Lower leg skin (tissue), 3 donors: ENCODE results near the gene SHD.

ENCODE experiments used
- POLR2A ChIP-seq, 2 donors: fragments of 450-650 bp; IDR thresholded peaks; one replicate each; pipeline ENCODE4 v1.6.1; 2016 to 2017; ENCODE audit warnings: antibody characterized with exemption in 2 of 2, mild to moderate bottlenecking in 1 of 2, moderate library complexity in 1 of 2
- TF ChIP-seq, protein P1 (sequence below), 3 donors: fragments of 450-650 bp; IDR thresholded peaks; one replicate each; pipeline ENCODE4 v1.5.1; 2016; ENCODE audit warnings: antibody characterized with exemption in 3 of 3, mild to moderate bottlenecking in 3 of 3, moderate library complexity in 2 of 3

- TF ChIP-seq, protein P1, sequence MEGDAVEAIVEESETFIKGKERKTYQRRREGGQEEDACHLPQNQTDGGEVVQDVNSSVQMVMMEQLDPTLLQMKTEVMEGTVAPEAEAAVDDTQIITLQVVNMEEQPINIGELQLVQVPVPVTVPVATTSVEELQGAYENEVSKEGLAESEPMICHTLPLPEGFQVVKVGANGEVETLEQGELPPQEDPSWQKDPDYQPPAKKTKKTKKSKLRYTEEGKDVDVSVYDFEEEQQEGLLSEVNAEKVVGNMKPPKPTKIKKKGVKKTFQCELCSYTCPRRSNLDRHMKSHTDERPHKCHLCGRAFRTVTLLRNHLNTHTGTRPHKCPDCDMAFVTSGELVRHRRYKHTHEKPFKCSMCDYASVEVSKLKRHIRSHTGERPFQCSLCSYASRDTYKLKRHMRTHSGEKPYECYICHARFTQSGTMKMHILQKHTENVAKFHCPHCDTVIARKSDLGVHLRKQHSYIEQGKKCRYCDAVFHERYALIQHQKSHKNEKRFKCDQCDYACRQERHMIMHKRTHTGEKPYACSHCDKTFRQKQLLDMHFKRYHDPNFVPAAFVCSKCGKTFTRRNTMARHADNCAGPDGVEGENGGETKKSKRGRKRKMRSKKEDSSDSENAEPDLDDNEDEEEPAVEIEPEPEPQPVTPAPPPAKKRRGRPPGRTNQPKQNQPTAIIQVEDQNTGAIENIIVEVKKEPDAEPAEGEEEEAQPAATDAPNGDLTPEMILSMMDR (IDR thresholded peaks at IDR 0.05): no peak
- no peak for TF ChIP-seq POLR2A (IDR thresholded peaks at IDR 0.05)
Observed at GRCh38 chr19:4268816-4269430, 10.1 kb upstream of the SHD start.
